Activated CD4-positive, alpha-beta T cell treated with anti-CD3 and anti-CD28 coated beads for 36 hours (primary cell): ENCODE results near the gene CCPG1. TPM values are rescaled to one million over a fixed set of nuclear protein-coding genes. Genes with fewer than 3 reads are reported as not detected.
"Not testable (repeated sequence)": the region's sequence is repeated elsewhere in the genome, so short reads cannot be mapped to it uniquely, and the experiment has no call there.

ENCODE experiments used
- ATAC-seq: fragments of 200-7000 bp; cut with Tn5 transposase; one replicate; pipeline ENCODE4 v1.10.0; 2021; ENCODE audit warnings: mild to moderate bottlenecking, moderate library complexity
- CTCF ChIA-PET: fragments of 350-600 bp; sonication (Branson Sonifier 250); formaldehyde crosslinking; loops from one replicate; lab custom pipeline; 2021; ENCODE audit warnings: antibody characterized with exemption; lab: Charles Lee
- POLR2A ChIA-PET: fragments of 350-600 bp; sonication (Branson Sonifier 250); formaldehyde crosslinking; loops from one replicate; lab custom pipeline; 2021; ENCODE audit warnings: antibody characterized with exemption, inconsistent platforms; lab: Charles Lee
- DNase-seq: peaks from one replicate; pipeline ENCODE4 v3.0.0-alpha.2; 2020
- H3K27ac Mint-ChIP-seq: one replicate; pipeline ENCODE4 v1.8.0; 2021; ENCODE audit warnings: mixed read lengths
- H3K27me3 Mint-ChIP-seq: one replicate; pipeline ENCODE4 v1.8.0; 2021; ENCODE audit warnings: mixed read lengths
- H3K36me3 Mint-ChIP-seq: one replicate; pipeline ENCODE4 v1.8.0; 2021; ENCODE audit warnings: low read depth, mixed read lengths
- H3K4me1 Mint-ChIP-seq: one replicate; pipeline ENCODE4 v1.8.0; 2021; ENCODE audit warnings: mixed read lengths
- H3K4me3 Mint-ChIP-seq: one replicate; pipeline ENCODE4 v1.8.0; 2021; ENCODE audit warnings: mild to moderate bottlenecking, moderate library complexity, mixed read lengths
- H3K9me3 Mint-ChIP-seq: one replicate; pipeline ENCODE4 v1.8.0; 2021; ENCODE audit warnings: low read depth, mixed read lengths
- intact Hi-C, 2 experiments: fragments of 100-400 bp; cut with DNase I in 1 of 2; cut with micrococcal nuclease in 1 of 2; formaldehyde crosslinking; loops; one replicate each; pipeline versions ENCODE4 v1.14.2 to v1.15.1; 2022 to 2024; cut with DNase I, micrococcal nuclease
- total RNA-seq, 2 experiments: library from RNA; stranded (reverse); gene quantifications; one replicate each; pipeline ENCODE4 v1.2.3, GENCODE V29; 2021

CCPG1 gene
- total RNA-seq: 10 to 100 TPM; 11.3 to 12.2 TPM

GRCh38 chr15:55408012-55408928 lies at the start of gene CCPG1, which contains the start of gene PIERCE2:
Gene CCPG1 (minus strand): TSS chr15:55408359. CDS start chr15:55389424, 18,935 bp downstream.
Gene PIERCE2 (plus strand): TSS chr15:55408495. CDS start chr15:55408769, 274 bp downstream.
- CTCF ChIA-PET: interaction anchor here (0.6 to 3.6 kb wide), 22 partner anchors 12 to 1296 kb away, joined by 3 to 24 read pairs (median 4); partner anchors contain the start of genes PIGB, PIGBOS1 and RSL24D1
- peaks cover 23% of the 10 kb centered on the region for H3K4me1 Mint-ChIP-seq

GRCh38 chr15:55457401-55458022 lies 49.4 kb upstream of the CCPG1 start:
- intact Hi-C loops: no loop called here
- Mint-ChIP-seq H3K27ac (no peak overlapping the region), H3K4me1 (no peaks in the 10 kb centered on the region), H3K36me3 (peaks cover 2% of the 10 kb centered on the region), H3K27me3 (peaks cover 2% of the 10 kb centered on the region), H3K9me3 (peaks cover 12% of the 10 kb centered on the region), H3K4me3 (no peak overlapping the region)
- DNase-seq (no peak), ATAC-seq (no peak)
- ChIA-PET CTCF (interaction anchor here (1.9 kb wide), 1 partner anchor 18 kb away, joined by 10 read pairs; no protein-coding TSS in a partner anchor), POLR2A (no interaction called here)

More at GRCh38 chr15:55408012-55408928, at the start of gene CCPG1, which contains the start of gene PIERCE2:
- Mint-ChIP-seq H3K9me3 (no peaks in the 10 kb centered on the region), H3K4me3 (peak within 1 kb of the TSS; percentile 87), H3K27ac (peak within 1 kb of the TSS; percentile 90), H3K27me3 (no peaks in the 10 kb centered on the region), H3K36me3 (no peaks in the 10 kb centered on the region)
- intact Hi-C loops: loop anchor here (1.0 to 5.0 kb wide), 8 partner anchors 31 to 634 kb away; partner anchors contain the start of genes PIGB (in 2 of the 2), PIGBOS1 (in 2 of the 2) and RSL24D1 (in 1 of the 2)
- POLR2A ChIA-PET: interaction anchor here (0.9 to 1.2 kb wide), 3 partner anchors 11 to 212 kb away, joined by 3 read pairs; partner anchors contain the start of genes PIGB, PIGBOS1 and RSL24D1
- DNase-seq (peak; percentile 95), ATAC-seq (peak; percentile 93)

GRCh38 chr15:55447030-55447394 lies 38.9 kb upstream of the CCPG1 start:
- H3K36me3 Mint-ChIP-seq, ATAC-seq, H3K9me3 Mint-ChIP-seq, H3K4me1 Mint-ChIP-seq, H3K27me3 Mint-ChIP-seq, DNase-seq, H3K4me3 Mint-ChIP-seq, H3K27ac Mint-ChIP-seq, CTCF ChIA-PET, intact Hi-C loops, POLR2A ChIA-PET: not testable (repeated sequence)

GRCh38 chr15:55446379-55447029 lies 38.3 kb upstream of the CCPG1 start:
- H3K27ac Mint-ChIP-seq, H3K36me3 Mint-ChIP-seq, H3K9me3 Mint-ChIP-seq, POLR2A ChIA-PET, CTCF ChIA-PET, H3K4me3 Mint-ChIP-seq, H3K27me3 Mint-ChIP-seq, intact Hi-C loops, H3K4me1 Mint-ChIP-seq, ATAC-seq, DNase-seq: not testable (repeated sequence)

GRCh38 chr15:55445936-55446335 lies 37.8 kb upstream of the CCPG1 start:
- POLR2A ChIA-PET, H3K27me3 Mint-ChIP-seq, H3K4me1 Mint-ChIP-seq: not testable (repeated sequence)

DNA sequence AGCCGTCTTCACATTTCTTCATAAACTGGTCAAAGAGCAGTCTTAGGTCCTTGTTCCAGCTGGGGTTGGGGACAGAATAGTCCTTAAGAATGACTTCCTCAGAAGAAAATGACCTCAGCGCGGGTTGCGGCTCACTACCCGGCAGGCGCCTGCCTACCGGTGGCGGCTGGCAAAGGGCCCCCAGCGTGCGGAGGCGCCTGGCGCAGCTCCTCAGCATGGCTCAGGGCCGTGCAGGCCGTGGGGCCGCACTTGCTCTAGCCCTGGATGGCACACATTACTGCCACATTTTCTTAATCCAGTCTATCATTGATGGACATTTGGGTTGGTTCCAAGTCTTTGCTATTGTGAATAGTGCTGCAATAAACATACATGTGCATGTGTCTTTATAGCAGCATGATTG lies 35.0 kb upstream of the CCPG1 start:
- CTCF ChIA-PET, H3K9me3 Mint-ChIP-seq, ATAC-seq, intact Hi-C loops, H3K27ac Mint-ChIP-seq, DNase-seq, H3K27me3 Mint-ChIP-seq, H3K4me1 Mint-ChIP-seq, H3K36me3 Mint-ChIP-seq, H3K4me3 Mint-ChIP-seq, POLR2A ChIA-PET: not testable (repeated sequence)

More at GRCh38 chr15:55445936-55446335, 37.8 kb upstream of the CCPG1 start:
- H3K36me3 Mint-ChIP-seq, ATAC-seq, CTCF ChIA-PET, H3K4me3 Mint-ChIP-seq, H3K9me3 Mint-ChIP-seq, H3K27ac Mint-ChIP-seq, intact Hi-C loops, DNase-seq: not testable (repeated sequence)

- H3K9me3 Mint-ChIP-seq: no peaks in the 10 kb centered on the region
- H3K4me3 Mint-ChIP-seq: no peak overlapping the region
- DNase-seq (peak; percentile 8), ATAC-seq (peak; percentile 66)
- H3K27ac Mint-ChIP-seq: no peak overlapping the region
- no peaks in the 10 kb centered on the region for H3K27me3 Mint-ChIP-seq
- H3K36me3 Mint-ChIP-seq: no peaks in the 10 kb centered on the region
- CTCF ChIA-PET: interaction anchor here (0.6 to 2.4 kb wide), 8 partner anchors 8 to 234 kb away, joined by 3 to 10 read pairs (median 5); partner anchors contain the start of genes CCPG1, PIERCE2, PIGB and PIGBOS1
- intact Hi-C loops: loop anchor here (1.0 to 5.0 kb wide), 4 partner anchors 218 to 1473 kb away; no protein-coding TSS in a partner anchor
- peaks cover 3% of the 10 kb centered on the region for H3K4me1 Mint-ChIP-seq
- POLR2A ChIA-PET: no interaction called here
These were observed 27.0 kb upstream of the CCPG1 start for GRCh38 chr15:55434989-55435825.

- Mint-ChIP-seq H3K27ac (no peak overlapping the region), H3K9me3 (no peaks in the 10 kb centered on the region), H3K27me3 (no peaks in the 10 kb centered on the region), H3K36me3 (no peaks in the 10 kb centered on the region), H3K4me3 (no peak overlapping the region), H3K4me1 (no peaks in the 10 kb centered on the region)
- ChIA-PET CTCF (no interaction called here), POLR2A (no interaction called here)
- intact Hi-C loops: no loop called here
- ATAC-seq: no peak
- no peak for DNase-seq
These were observed 13.9 kb upstream of the CCPG1 start for GRCh38 chr15:55422089-55422488.

DNA sequence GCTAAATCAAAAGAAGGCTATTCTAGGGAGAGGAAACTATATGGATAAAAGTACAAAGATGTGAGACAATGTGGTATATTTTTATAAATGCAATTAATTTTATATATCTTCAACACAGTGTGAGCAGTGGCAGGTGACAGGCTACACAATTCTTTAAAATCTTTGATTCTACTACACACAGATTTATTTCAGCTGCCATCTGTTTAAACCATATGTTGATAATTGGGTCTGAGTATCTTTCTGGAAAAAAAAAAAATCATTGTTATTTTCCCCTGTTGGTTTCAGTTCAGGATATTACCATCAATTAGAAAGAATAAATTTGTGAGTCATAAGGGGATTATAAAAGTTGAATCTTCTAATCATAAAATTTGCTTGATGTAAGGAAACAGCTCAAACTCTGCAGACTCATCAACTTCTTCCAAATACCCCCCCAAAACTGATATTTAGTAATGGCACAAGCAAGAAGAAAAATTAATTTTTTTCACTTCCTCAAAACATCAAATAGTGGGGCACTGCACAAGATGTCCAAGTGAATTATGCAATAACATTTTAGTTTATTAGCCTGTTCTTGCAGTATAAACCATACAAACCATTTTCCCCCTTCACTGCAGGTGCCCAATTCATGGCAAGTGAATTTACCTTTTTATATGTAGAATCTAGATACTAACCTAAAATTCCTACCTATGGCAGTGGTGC lies 12.2 kb upstream of the CCPG1 start:
- no peaks in the 10 kb centered on the region for H3K4me1 Mint-ChIP-seq
- no peak for ATAC-seq
- no peak overlapping the region for H3K4me3 Mint-ChIP-seq
- ChIA-PET CTCF (interaction anchor here (1.2 to 1.6 kb wide), 3 partner anchors 10 to 60 kb away, joined by 3 to 6 read pairs (median 4); no protein-coding TSS in a partner anchor), POLR2A (no interaction called here)
- H3K9me3 Mint-ChIP-seq: no peaks in the 10 kb centered on the region
- no peak overlapping the region for H3K27ac Mint-ChIP-seq
- no peaks in the 10 kb centered on the region for H3K27me3 Mint-ChIP-seq
- intact Hi-C loops: no loop called here
- no peaks in the 10 kb centered on the region for H3K36me3 Mint-ChIP-seq
- no peak for DNase-seq

- H3K4me3 Mint-ChIP-seq, H3K27me3 Mint-ChIP-seq, H3K36me3 Mint-ChIP-seq, H3K27ac Mint-ChIP-seq, H3K4me1 Mint-ChIP-seq, DNase-seq, POLR2A ChIA-PET, H3K9me3 Mint-ChIP-seq, ATAC-seq, intact Hi-C loops: not testable (repeated sequence)
- CTCF ChIA-PET: interaction anchor here (0.8 kb wide), 1 partner anchor 99 kb away, joined by 3 read pairs; the partner anchor contains the start of genes PIGB and PIGBOS1
These were observed 9.5 kb upstream of the CCPG1 start for GRCh38 chr15:55417678-55418077.
